ENCODE measurements around the gene KRT1.
"Not testable (repeated sequence)": the region's sequence is repeated elsewhere in the genome, so short reads cannot be mapped to it uniquely, and the experiment has no call there.

KRT1 gene

DNA sequence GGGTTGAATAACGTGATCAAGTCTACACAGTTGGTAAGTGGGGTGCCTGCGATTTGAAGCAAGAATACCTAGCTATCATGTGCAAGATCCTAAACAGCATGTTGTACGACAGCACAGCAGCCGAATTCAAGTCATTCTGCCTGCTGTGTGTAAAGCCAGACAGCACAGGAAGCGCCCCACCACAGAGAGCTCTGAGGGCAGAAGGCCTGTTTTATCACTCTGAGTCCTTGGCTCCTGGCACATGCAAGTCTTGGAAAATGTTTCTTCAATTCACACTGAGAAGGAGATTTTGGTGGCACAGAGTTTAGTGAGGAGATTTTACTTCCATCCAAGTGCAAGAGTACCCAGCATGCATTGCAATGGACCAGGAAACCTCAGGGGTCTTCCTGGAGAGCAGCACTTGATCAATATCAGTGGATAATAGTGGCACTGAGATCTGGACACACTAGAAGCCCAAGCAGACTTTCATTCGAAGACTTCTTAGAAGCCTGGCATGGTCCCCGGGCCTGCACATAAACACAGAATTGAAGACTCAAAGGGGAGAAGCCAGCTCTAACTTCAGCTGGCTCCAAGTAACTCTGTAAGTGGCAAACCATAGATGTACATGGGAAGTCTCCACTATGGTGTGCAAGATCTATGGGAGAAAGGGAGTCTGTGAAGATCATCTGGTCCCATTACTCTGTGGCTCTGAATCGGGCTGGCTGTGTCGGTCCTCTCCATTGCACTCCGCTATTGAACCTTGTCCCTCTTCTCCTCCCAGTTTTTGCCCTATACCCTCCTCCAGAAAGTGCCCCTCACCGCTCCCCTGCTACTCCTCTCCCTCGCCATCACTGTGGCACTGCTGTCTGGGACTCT is 1.5 kb upstream of the KRT1 start:
- no peak for DNase-seq

GRCh38 chr12:52679875-52680274 is 332 bp downstream of the KRT1 start:
- no peak for DNase-seq

GRCh38 chr12:52677671-52678070 is 2.5 kb downstream of the KRT1 start:
- DNase-seq: no peak

GRCh38 chr12:52677126-52677525 is 3.1 kb downstream of the KRT1 start:
- DNase-seq: no peak

DNA sequence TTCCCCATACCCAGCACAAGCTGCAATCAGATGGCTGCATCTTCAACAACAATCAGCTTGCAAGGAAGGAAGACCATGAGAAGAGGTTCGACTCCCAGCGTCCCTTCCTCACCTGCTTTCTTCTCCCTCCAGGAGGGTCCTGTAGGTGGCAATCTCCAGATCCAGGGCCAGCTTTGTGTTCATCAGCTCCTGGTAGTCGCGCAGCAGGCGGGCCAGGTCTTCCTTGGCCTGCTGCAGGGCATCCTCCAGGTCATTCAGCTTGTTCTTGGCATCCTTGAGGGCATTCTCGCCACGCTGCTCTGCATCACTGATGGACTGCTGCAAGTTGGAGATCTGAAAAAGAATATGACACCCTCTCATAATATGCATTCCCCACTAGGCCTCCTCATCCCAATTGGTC is 4.0 kb downstream of the KRT1 start:
- DNase-seq: no peak

DNA sequence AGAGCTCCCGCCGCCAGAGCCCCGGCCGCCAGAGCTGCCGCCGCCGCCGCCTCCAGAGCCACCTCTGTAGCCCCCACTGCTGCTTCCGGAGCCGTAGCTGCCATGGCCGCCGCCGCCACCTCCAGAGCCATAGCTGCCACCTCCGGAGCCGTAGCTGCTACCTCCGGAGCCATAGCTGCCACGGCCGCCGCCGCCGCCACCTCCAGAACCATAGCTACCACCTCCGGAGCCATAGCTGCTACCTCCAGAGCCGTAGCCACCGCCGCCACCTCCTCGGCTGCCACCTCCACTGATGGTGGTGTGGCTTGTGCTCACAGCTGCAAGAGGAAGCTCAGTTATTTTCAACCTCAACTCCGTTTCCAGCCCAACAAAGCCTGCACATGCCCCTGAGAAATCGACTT is 4.9 kb downstream of the KRT1 start:
- DNase-seq: no peak

- no peak for DNase-seq
Measured at GRCh38 chr12:52674433-52674775, 5.8 kb downstream of the KRT1 start.

- DNase-seq: no peak
Measured at GRCh38 chr12:52673713-52674432, 6.3 kb downstream of the KRT1 start.

GRCh38 chr12:52673217-52673616 is 7.0 kb downstream of the KRT1 start:
- DNase-seq: no peak

- DNase-seq: no peak
Measured at GRCh38 chr12:52672321-52672933, 7.8 kb downstream of the KRT1 start.

DNA sequence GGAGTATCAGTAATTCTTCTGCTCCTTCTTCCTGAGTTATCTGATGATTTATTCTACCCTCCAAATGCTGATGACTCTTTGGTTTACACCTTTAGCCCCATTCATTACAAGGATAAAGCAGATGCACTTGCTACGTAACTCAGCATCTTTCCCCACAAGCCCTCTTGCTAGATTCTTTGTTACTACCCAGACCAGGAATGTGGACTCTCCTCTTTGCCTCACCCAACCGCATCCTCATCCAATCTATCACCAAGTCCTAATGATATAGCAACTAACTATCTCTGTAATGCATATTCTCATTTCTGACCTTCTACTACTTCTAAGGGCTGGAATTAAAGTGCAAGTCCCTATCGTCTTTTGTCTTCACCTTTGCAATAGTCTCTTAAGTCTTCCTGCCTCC is 9.2 kb downstream of the KRT1 start:
- DNase-seq: no peak

DNA sequence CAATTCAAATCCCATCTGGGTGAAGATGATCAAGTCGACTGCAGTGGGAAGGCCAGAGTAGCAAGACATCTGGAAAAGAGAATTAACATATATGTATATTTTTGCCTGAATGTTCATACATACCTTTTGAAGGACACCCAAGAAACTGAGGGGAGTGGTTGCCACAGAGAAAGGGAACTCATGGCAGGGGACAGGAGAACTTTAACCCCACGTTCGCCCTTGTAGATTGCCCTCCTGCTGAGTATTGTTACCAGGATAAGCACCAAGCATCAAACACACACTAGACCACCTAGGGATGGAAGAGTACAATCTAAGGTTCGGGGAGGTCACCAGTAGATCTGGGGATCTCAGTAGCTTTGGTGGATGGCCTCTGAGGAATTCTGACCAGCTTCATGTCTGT is 9.7 kb downstream of the KRT1 start:
- DNase-seq: no peak

- not testable (repeated sequence) for DNase-seq
Measured at GRCh38 chr12:52669941-52670340, 10.3 kb downstream of the KRT1 start.

GRCh38 chr12:52669426-52669825 is 10.8 kb downstream of the KRT1 start:
- no peak for DNase-seq

DNA sequence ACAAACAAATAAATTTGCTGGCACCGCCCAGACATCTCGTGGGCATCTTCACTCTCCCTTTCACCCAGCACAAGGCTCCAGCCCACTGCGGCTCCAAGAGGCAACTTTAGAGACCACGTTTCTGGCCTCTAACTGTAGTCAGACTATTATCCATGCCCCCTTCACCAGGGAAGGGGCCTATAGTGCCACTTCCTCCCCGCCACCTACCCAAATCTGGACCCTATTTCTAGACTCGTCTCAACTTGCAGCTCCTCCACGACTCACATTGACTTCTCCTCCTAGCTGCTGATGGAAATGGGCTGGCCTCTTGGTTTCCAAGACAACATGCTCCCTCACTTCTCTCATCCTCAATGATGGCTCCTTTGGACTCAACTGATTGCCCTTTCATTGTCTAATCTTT is 12.3 kb downstream of the KRT1 start:
- DNase-seq: no peak

DNA sequence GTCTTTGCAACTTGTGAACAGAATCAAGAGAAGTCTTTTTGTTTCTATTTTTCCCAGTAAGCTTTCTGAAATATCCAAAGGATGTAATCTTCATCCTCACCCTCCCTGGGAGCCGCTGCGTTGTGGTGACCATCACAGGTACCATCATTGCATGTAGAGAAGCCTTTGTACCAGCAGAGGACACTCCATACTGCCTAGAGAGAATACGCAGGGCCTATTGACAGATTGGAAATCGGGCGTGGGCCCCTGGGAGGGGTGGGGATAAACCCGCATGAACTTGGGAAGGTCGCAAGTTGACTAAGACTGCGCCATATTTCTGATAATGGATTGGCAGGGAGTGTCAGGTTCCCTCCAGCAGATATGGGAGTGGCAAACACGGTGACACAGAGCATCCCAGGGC is 12.7 kb downstream of the KRT1 start:
- no peak for DNase-seq

- no peak for DNase-seq
Measured at GRCh38 chr12:52666471-52666870, 13.7 kb downstream of the KRT1 start.

GRCh38 chr12:52663420-52663819 is 16.8 kb downstream of the KRT1 start:
- DNase-seq: no peak

DNA sequence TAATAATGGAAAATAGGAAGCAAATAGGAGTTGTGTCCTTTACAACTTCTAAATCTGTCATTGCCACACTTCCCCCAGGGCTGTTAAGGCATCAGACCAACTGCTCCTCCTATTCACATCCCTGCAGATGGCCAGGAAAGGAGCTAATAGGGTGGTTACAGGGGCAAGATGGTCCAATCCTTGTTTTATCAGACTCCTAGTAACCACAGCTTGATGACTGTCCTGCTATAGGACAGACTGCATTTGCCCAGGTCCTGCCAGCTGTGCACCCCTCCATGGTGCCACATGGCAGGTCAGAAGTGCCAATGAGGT is 17.3 kb downstream of the KRT1 start:
- no peak for DNase-seq

DNA sequence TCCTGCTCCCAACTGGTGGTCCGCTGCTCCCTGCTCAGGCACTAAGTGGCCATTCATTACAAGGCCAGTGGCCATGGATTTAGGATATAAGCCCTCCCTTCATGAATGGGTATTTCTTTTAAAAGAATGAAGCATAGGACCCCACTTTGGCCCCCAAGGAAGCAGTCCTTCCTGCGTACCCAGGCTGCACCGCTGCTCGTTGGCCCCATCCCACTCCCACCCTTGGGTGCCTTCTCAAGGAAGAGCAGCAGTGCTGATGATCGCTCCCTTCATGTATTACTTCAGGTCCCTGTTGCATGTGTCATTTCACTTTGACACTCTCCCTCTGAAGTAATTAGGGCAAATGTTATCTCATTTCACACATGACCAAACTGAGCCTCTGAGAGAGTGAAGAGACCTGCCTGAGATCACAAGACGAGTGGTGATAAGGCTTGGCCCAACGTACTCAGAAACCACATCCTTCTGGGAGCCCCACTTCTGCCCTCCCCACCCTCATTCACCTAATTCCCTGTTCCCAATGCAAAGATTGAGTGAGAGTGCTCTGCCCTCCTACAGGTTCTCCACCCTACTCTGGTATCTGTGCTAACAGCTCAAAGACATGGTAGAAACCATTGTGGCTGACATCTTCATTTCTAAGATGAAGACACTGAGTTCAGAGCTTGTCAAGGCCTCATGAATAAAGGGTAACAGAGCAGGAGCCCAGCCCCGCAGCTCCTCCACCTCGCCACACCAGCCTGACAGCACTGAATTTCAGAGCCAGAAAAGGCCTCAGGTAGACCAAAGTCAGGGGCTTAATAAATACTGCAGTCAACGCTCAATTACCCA is 17.9 kb downstream of the KRT1 start:
- DNase-seq: no peak

DNA sequence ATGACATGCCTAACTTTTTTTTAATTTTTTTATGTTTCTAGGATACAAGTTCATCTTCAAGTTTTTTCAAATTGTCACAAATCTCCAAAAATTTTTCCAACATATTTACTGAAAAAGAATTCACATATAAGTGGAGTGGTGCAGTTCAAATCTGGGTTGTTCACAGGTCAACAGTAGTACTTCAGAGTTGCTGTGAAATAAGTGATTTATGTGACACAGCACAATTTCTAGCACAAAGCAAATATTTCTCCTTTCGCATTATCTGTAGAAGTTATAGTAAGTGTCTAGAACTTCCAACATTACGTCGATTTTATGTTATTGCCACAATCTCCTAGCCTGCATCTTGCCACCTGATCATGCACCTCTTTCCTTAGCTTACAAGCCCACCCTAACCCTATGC is 18.5 kb downstream of the KRT1 start:
- no peak for DNase-seq

GRCh38 chr12:52660934-52661499 is 19.2 kb downstream of the KRT1 start:
- no peak for DNase-seq

- DNase-seq: no peak
Measured at GRCh38 chr12:52659951-52660350, 20.3 kb downstream of the KRT1 start.
